Fibroblast of the aortic adventitia (primary cell): Measurements from ENCODE around the gene GZMM. TPM values are rescaled to one million over a fixed set of nuclear protein-coding genes. Genes with fewer than 3 reads are reported as not detected.
"Not testable (repeated sequence)": the region's sequence is repeated elsewhere in the genome, so short reads cannot be mapped to it uniquely, and the experiment has no call there.

Source experiments
- DNase-seq: peaks from one replicate; pipeline ENCODE4 v3.0.0-alpha.2; 2010; ENCODE audit warnings: low read depth
- H3K4me3 ChIP-seq: 2 replicates; pipeline ENCODE4 v1.5.1; 2011; ENCODE audit warnings: low read depth, mild to moderate bottlenecking, control low read depth, low read length, moderate library complexity
- CTCF ChIP-seq: IDR thresholded peaks from 2 replicates; pipeline ENCODE4 v1.5.1; 2011; ENCODE audit warnings: mild to moderate bottlenecking, low read length, control low read depth, inconsistent platforms; ENCODE audit not compliant: insufficient read depth
- total RNA-seq: library from RNA; depleted of rRNA; stranded (reverse); fragments of >200 nt; gene quantifications from 2 replicates; pipeline ENCODE4 v1.2.3, GENCODE V29; 2012; ENCODE audit warnings: low replicate concordance

GZMM gene
- total RNA-seq, 1 donor, result not detected

GRCh38 chr19:584240-585001 is 40.6 kb downstream of the GZMM start:
- DNase-seq, result peak; percentile 20
- no peak overlapping the region for H3K4me3 ChIP-seq
- peak; percentile 84 for TF ChIP-seq CTCF

- not testable (repeated sequence) for H3K4me3 ChIP-seq, DNase-seq
These were observed 41.3 kb downstream of the GZMM start for GRCh38 chr19:585146-585545.

- DNase-seq, result no peak
- no peak overlapping the region for H3K4me3 ChIP-seq
- no peak for TF ChIP-seq CTCF
These were observed 41.8 kb downstream of the GZMM start for GRCh38 chr19:585551-586110.

- no peak overlapping the region for H3K4me3 ChIP-seq
- peak; percentile 59 for DNase-seq
These were observed 44.4 kb downstream of the GZMM start for GRCh38 chr19:588093-588740.

GRCh38 chr19:588741-589692 is 45.2 kb downstream of the GZMM start:
- TF ChIP-seq CTCF, result no peak
- no peak for DNase-seq
- H3K4me3 ChIP-seq, result no peak overlapping the region

More at GRCh38 chr19:588093-588740, 44.4 kb downstream of the GZMM start:
- peak; percentile 63 for TF ChIP-seq CTCF

- TF ChIP-seq CTCF, result no peak
- peak within 1 kb of the TSS; percentile 37 for H3K4me3 ChIP-seq
- no peak for DNase-seq
These were observed 46.0 kb downstream of the GZMM start, which contains the start of gene HCN2 for GRCh38 chr19:589693-590395. Gene HCN2, plus strand, starts transcription at chr19:589881. Its CDS starts 65 bp downstream, at chr19:589946.
